A549 (cell line): ENCODE data around the gene FOXP1. TPM values are rescaled to one million over a fixed set of nuclear protein-coding genes. Genes with fewer than 3 reads are reported as not detected.

Experiments used
- ATAC-seq, 2 experiments: fragments of 200-7000 bp in 1 of 2; fragments of >200 bp in 1 of 2; cut with Nextera tagmentation in 1 of 2; cut with Tn5 transposase in 1 of 2; 3 replicates each; pipeline versions ENCODE4 v1.8.0 to v1.9.1; 2018 to 2020; ENCODE audit warnings: mild to moderate bottlenecking in 1 of 2, moderate library complexity in 1 of 2
- CTCF ChIA-PET: fragments of 300-600 bp; sonication (Branson Sonifier 250); formaldehyde crosslinking; extraction: SDS; loops from one replicate; lab custom pipeline; 2021; ENCODE audit warnings: antibody characterized with exemption, inconsistent platforms; lab: Yijun Ruan, JAX
- POLR2A ChIA-PET: fragments of 350-600 bp; formaldehyde crosslinking; extraction: SDS; loops from one replicate; lab custom pipeline; 2021; ENCODE audit warnings: antibody characterized with exemption, inconsistent platforms; lab: Yijun Ruan, JAX
- DNase-seq, 2 experiments: peaks; one replicate each; pipeline versions ENCODE4 v3.0.0 to v3.0.0-alpha.2; 2011 to 2016; ENCODE audit warnings: low read depth in 1 of 2, low spot score in 1 of 2
- FAIRE-seq: peaks from 2 replicates; lab custom pipeline; 2011; peaks lifted over from hg19 to GRCh38; lab: Jason Lieb, UNC
- H3K27ac ChIP-seq, 2 experiments: fragments of >200 bp; sonication (Bioruptor Twin); formaldehyde crosslinking; 3 replicates each; pipeline ENCODE4 v1.5.1; 2016 to 2017
- H3K4me1 ChIP-seq: fragments of >200 bp; sonication (Bioruptor Twin); formaldehyde crosslinking; 3 replicates; pipeline ENCODE4 v1.6.1; 2016
- H3K4me2 ChIP-seq: fragments of >200 bp; sonication (Bioruptor Twin); formaldehyde crosslinking; 3 replicates; pipeline ENCODE4 v1.6.1; 2016
- H3K4me3 ChIP-seq: fragments of >200 bp; sonication (Bioruptor Twin); formaldehyde crosslinking; 3 replicates; pipeline ENCODE4 v1.5.1; 2016
- H3K9me3 ChIP-seq: fragments of >200 bp; sonication (Bioruptor Twin); formaldehyde crosslinking; 3 replicates; pipeline ENCODE4 v1.6.1; 2016
- CBX2 ChIP-seq: fragments of 200-600 bp; sonication (generic); IDR thresholded peaks from 2 replicates; pipeline ENCODE4 v1.6.1; 2016; ENCODE audit warnings: low read depth, mild to moderate bottlenecking, borderline replicate concordance
- EHF ChIP-seq: fragments of 250-450 bp; sonication (Bioruptor Pico); IDR thresholded peaks from 2 replicates; pipeline ENCODE4 v1.5.0; 2020; ENCODE audit warnings: mild to moderate bottlenecking
- EP300 ChIP-seq, 2 experiments: fragments of >200 bp; sonication (Bioruptor Twin); formaldehyde crosslinking; IDR thresholded peaks; 2 replicates in 1 of 2; 3 replicates in 1 of 2; pipeline ENCODE4 v1.6.1; 2016 to 2017
- ESRRA ChIP-seq: fragments of 150-350 bp; IDR thresholded peaks from 2 replicates; pipeline ENCODE4 v1.6.1; 2014; ENCODE audit warnings: mild to moderate bottlenecking, low read length, borderline replicate concordance
- FOSB ChIP-seq: fragments of 250-450 bp; sonication (Bioruptor Pico); IDR thresholded peaks from 2 replicates; pipeline ENCODE4 v1.5.0; 2020; ENCODE audit warnings: mild to moderate bottlenecking, moderate library complexity
- JUN ChIP-seq, 2 experiments: fragments of >200 bp; sonication (Bioruptor Twin); formaldehyde crosslinking; IDR thresholded peaks; 2 replicates in 1 of 2; 3 replicates in 1 of 2; pipeline ENCODE4 v1.6.1; 2016 to 2017
- MAFK ChIP-seq: fragments of 450-650 bp; IDR thresholded peaks from 2 replicates; pipeline ENCODE4 v1.6.1; 2014; ENCODE audit not compliant: partially characterized antibody
- NFE2L2 ChIP-seq: fragments of 150-350 bp; conservative IDR thresholded peaks from 2 replicates; pipeline ENCODE4 v1.6.1; 2014; ENCODE audit warnings: low read length
- POLR2A ChIP-seq: IDR thresholded peaks from 2 replicates; pipeline ENCODE4 v1.6.1; 2012; ENCODE audit warnings: mild to moderate bottlenecking, low read length
- RARB ChIP-seq: fragments of 250-450 bp; sonication (Bioruptor Pico); IDR thresholded peaks from 2 replicates; pipeline ENCODE4 v1.8.0; 2021; ENCODE audit warnings: mild to moderate bottlenecking, moderate library complexity
- TFCP2L1 ChIP-seq: fragments of 250-450 bp; sonication (Bioruptor Pico); IDR thresholded peaks from 2 replicates; pipeline ENCODE4 v1.5.0; 2021; ENCODE audit warnings: mild to moderate bottlenecking
- TP53 ChIP-seq: fragments of 250-450 bp; sonication (Bioruptor Pico); IDR thresholded peaks from 2 replicates; pipeline ENCODE4 v1.5.0; 2021; ENCODE audit warnings: mild to moderate bottlenecking, moderate library complexity
- ZNF302 ChIP-seq: fragments of 250-450 bp; sonication (Bioruptor Pico); IDR thresholded peaks from 2 replicates; pipeline ENCODE4 v1.9.0; 2021; ENCODE audit warnings: inconsistent platforms, mild to moderate bottlenecking, moderate library complexity
- WGBS: methylation state at CpG from one replicate; pipeline ENCODE4 v1.1.6; 2017; ENCODE audit errors: missing lambda C conversion rate; 5-methylcytosine and 5-hydroxymethylcytosine counted together
- polyA plus RNA-seq, 4 experiments: library from polyadenylated mRNA; depleted of rRNA in 3 of 4; stranded (reverse); fragments of >200 nt; fragmentation: RNase III in 1 of 4; extraction: RNeasy Plus Mini Kit Qiagen cat#74134 plus additional on column Dnase treatment in 1 of 4; gene quantifications; 2 replicates in 3 of 4; 3 replicates in 1 of 4; pipeline ENCODE4 v1.2.3, GENCODE V29; 2011 to 2017
- TF ChIP-seq, protein P1 (sequence below): fragments of 250-450 bp; sonication (Bioruptor Pico); IDR thresholded peaks from 2 replicates; pipeline ENCODE4 v1.5.0; 2020; ENCODE audit warnings: low read depth, mild to moderate bottlenecking, moderate library complexity
- TF ChIP-seq, protein P2 (sequence below): IDR thresholded peaks from 2 replicates; pipeline ENCODE4 v1.6.1; 2012
- TF ChIP-seq, protein P3 (sequence below): fragments of 250-450 bp; sonication (Bioruptor Pico); IDR thresholded peaks from 2 replicates; pipeline ENCODE4 v1.5.0; 2021; ENCODE audit warnings: mild to moderate bottlenecking, moderate library complexity, borderline replicate concordance
- TF ChIP-seq, protein P4 (sequence below): fragments of >200 bp; sonication (Bioruptor Twin); formaldehyde crosslinking; IDR thresholded peaks from 3 replicates; pipeline ENCODE4 v1.5.1; 2016
- TF ChIP-seq, protein P5 (sequence below): IDR thresholded peaks from 2 replicates; pipeline ENCODE4 v1.6.1; 2012; ENCODE audit warnings: low read depth, borderline replicate concordance

FOXP1 gene
- polyA plus RNA-seq, 2 of the 4 experiments (the other 2 are of a cell fraction) = 12.8 to 13.9 TPM

DNA sequence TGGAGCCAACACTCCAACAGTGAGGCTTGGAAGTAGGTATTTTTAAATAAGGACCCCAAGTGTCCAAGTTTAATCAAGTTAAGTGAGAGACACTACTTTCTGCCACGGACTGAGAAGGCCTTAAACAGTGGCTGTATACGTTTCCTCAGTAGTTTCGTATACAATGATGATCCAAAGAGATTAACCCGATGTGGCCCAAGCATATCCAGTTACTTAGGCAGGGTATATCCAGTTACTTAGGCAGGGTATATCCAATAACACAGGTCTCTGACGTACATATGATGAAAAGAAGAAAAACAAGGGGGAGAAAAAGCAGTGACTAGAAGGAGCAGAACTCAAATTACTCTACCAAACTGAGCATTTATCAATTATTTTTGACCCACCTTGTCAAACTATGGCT is 591.4 kb downstream of the FOXP1 start:
- ATAC-seq = no peak
- Histone ChIP-seq H3K4me2 (no peak overlapping the region), H3K27ac (no peak overlapping the region), H3K4me1 (peaks cover 8% of the 10 kb centered on the region; the same call in 2 of the 3 replicates), H3K4me3 (no peak overlapping the region), H3K9me3 (no peaks in the 10 kb centered on the region)
- POLR2A ChIA-PET = no interaction called here
- no peak for TF ChIP-seq FOSB (CRISPR knock-in tag)
- CTCF ChIA-PET = no interaction called here
- FAIRE-seq = no peak
- WGBS = 82% methylated on average over 5 of the region's 5 CpGs
- DNase-seq = no peak

DNA sequence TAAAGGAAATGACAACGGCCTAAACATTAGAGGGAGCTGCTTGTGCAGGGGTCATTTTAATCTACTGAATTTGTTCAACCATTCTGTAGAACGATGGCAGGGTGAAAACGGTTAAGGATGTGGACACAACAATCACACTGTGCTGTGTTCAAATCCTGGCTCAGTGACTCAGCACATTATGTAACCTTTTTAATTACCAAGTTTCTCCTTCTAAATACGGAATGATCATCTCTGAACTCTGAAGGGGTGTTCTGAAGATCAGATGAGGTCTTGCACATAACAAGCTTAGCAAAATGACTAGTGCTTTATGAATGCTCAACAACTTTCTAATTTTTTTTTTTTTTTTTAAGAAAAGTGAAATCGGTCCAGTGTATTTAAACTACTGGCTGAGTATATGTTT is 592.8 kb downstream of the FOXP1 start:
- POLR2A ChIA-PET = no interaction called here
- no peaks in the 10 kb centered on the region for H3K9me3 ChIP-seq
- no peak overlapping the region for H3K4me2 ChIP-seq
- ATAC-seq = no peak
- DNase-seq = no peak
- peak overlapping the region in 1 of 2 experiments; percentile 46; a peak in 2 of 6 replicates for H3K27ac ChIP-seq
- H3K4me1 ChIP-seq = peaks cover 8% of the 10 kb centered on the region; the same call in 2 of the 3 replicates
- TF ChIP-seq TP53 (CRISPR knock-in tag) = no peak
- no peak for TF ChIP-seq JUN (IDR thresholded peaks at IDR 0.05)
- TF ChIP-seq MAFK = peak; percentile 75
- TF ChIP-seq NFE2L2 = peak; percentile 65
- TF ChIP-seq EHF (CRISPR knock-in tag) = no peak
- TF ChIP-seq, all 56 proteins: peak for 2
- FAIRE-seq = no peak
- H3K4me3 ChIP-seq = no peak overlapping the region
- WGBS = 84% methylated on average over 5 of the region's 5 CpGs
- CTCF ChIA-PET = interaction anchor here (0.6 kb wide), 1 partner anchor 290 kb away, joined by 6 read pairs; no protein-coding TSS in a partner anchor

DNA sequence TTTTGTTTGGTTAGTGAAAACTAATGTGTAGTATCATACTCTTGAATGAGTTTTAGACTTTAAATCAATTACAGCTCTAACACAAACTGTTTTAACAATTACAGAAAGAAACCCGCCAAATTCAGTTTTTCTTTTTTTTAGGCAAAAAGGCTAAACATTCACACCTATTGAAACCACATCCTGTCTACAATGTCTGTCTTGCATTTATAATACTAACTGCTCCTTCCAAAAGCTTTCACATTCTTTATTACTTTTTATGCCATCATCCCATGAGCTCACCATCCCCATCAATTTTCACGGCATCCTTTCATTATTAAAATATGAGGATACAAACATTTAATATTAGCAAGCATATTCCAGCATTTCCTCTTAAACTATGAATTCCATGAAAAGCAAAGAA is 593.3 kb downstream of the FOXP1 start:
- H3K4me1 ChIP-seq = peaks cover 8% of the 10 kb centered on the region; the same call in 2 of the 3 replicates
- ATAC-seq = no peak
- no peak for DNase-seq
- FAIRE-seq = no peak
- TF ChIP-seq NFE2L2 (no peak), MAFK (no peak), ZNF302 (CRISPR knock-in tag) (no peak), ESRRA (no peak), TFCP2L1 (CRISPR knock-in tag) (no peak), POLR2A (no peak), RARB (CRISPR knock-in tag) (no peak), EP300 (IDR thresholded peaks at IDR 0.05) (no peak), CBX2 (no peak)
- TF ChIP-seq, protein P1, sequence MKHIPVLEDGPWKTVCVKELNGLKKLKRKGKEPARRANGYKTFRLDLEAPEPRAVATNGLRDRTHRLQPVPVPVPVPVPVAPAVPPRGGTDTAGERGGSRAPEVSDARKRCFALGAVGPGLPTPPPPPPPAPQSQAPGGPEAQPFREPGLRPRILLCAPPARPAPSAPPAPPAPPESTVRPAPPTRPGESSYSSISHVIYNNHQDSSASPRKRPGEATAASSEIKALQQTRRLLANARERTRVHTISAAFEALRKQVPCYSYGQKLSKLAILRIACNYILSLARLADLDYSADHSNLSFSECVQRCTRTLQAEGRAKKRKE = no peak
- TF ChIP-seq, protein P2, sequence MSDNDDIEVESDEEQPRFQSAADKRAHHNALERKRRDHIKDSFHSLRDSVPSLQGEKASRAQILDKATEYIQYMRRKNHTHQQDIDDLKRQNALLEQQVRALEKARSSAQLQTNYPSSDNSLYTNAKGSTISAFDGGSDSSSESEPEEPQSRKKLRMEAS = no peak
- TF ChIP-seq, protein P3, sequence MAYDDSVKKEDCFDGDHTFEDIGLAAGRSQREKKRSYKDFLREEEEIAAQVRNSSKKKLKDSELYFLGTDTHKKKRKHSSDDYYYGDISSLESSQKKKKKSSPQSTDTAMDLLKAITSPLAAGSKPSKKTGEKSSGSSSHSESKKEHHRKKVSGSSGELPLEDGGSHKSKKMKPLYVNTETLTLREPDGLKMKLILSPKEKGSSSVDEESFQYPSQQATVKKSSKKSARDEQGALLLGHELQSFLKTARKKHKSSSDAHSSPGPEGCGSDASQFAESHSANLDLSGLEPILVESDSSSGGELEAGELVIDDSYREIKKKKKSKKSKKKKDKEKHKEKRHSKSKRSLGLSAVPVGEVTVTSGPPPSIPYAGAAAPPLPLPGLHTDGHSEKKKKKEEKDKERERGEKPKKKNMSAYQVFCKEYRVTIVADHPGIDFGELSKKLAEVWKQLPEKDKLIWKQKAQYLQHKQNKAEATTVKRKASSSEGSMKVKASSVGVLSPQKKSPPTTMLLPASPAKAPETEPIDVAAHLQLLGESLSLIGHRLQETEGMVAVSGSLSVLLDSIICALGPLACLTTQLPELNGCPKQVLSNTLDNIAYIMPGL (CRISPR knock-in tag) = no peak
- TF ChIP-seq, protein P4, sequence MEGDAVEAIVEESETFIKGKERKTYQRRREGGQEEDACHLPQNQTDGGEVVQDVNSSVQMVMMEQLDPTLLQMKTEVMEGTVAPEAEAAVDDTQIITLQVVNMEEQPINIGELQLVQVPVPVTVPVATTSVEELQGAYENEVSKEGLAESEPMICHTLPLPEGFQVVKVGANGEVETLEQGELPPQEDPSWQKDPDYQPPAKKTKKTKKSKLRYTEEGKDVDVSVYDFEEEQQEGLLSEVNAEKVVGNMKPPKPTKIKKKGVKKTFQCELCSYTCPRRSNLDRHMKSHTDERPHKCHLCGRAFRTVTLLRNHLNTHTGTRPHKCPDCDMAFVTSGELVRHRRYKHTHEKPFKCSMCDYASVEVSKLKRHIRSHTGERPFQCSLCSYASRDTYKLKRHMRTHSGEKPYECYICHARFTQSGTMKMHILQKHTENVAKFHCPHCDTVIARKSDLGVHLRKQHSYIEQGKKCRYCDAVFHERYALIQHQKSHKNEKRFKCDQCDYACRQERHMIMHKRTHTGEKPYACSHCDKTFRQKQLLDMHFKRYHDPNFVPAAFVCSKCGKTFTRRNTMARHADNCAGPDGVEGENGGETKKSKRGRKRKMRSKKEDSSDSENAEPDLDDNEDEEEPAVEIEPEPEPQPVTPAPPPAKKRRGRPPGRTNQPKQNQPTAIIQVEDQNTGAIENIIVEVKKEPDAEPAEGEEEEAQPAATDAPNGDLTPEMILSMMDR = no peak
- TF ChIP-seq, protein P5, sequence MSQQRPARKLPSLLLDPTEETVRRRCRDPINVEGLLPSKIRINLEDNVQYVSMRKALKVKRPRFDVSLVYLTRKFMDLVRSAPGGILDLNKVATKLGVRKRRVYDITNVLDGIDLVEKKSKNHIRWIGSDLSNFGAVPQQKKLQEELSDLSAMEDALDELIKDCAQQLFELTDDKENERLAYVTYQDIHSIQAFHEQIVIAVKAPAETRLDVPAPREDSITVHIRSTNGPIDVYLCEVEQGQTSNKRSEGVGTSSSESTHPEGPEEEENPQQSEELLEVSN = no peak
- H3K4me2 ChIP-seq = no peak overlapping the region
- H3K4me3 ChIP-seq = no peak overlapping the region
- no peaks in the 10 kb centered on the region for H3K9me3 ChIP-seq
- H3K27ac ChIP-seq = no peak overlapping the region; a peak in 1 of 6 replicates
- WGBS = 95% methylated on average over 2 of the region's 2 CpGs
- ChIA-PET CTCF (interaction anchor here (0.6 kb wide), 1 partner anchor 289 kb away, joined by 6 read pairs; no protein-coding TSS in a partner anchor), POLR2A (no interaction called here)
